Kidney glomerular epithelial cell (primary cell): ENCODE results near the gene TCP10L.
A peak's percentile ranks its signal among the peaks of the same experiment; 100 is the strongest.
"Not testable (repeated sequence)": the region's sequence is repeated elsewhere in the genome, so short reads cannot be mapped to it uniquely, and the experiment has no call there.

Experiments used
- DNase-seq: peaks from one replicate; lab custom pipeline; 2025; lab: John Stamatoyannopoulos, UW

TCP10L gene

DNA sequence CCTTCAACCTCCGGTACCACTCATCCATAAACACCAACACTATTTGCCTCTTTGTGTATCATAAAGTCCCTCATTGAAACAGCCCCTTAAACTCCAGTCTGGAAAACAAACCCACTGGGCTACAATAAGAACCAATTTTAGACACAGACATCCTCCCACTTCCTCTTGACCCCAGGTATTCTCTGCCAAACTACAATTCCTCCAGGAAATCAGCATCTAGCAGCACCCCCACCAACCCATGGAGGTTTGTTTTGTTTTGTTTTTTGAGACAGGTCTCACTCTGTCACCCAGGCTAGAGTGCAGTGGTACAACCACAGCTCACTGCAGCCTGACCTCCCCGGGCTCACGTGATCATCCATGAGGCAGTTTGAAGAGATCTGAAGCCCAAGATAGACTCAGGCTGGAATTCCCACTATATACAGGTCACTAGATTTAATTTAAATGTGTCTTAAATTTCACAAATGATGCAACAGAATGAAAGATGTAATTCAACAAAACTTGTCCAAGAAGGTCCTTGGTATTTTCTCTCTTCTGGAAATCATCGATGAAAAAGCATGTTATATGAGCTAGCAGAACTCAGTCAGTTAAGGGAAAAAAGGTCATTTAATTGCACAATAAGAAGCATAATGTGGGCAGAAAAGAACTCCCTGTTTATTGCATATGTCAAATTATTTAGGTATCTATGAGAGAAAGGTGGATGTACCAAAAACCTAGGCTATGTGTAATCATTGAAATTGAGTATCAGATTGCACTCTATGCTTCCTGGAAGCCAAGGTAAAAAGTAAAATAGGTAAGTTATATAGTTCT is 30.3 kb downstream of the TCP10L start:
- no peak for DNase-seq

- no peak for DNase-seq
Observed at GRCh38 chr21:32549886-32550285, 35.4 kb downstream of the TCP10L start.

DNA sequence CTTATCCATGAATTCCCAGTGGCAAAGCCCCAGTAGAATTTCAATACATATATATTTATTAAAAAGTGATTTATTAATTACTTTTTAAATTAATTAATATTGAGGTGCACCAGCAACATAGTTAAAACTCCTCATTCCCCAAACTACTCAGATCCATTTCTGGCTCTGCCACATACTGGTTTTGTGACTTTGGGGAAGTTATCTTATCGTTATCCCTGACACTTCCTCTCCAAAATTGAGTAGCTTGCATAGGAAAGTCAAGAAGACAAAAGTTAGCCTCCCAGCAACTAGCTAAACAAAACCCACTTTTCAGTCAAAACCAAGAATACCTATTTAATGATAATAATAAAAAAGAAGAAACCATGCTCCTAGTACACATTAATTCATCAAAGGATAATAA is 35.9 kb downstream of the TCP10L start:
- DNase-seq, result no peak

GRCh38 chr21:32548978-32549377 is 36.3 kb downstream of the TCP10L start:
- no peak for DNase-seq

DNA sequence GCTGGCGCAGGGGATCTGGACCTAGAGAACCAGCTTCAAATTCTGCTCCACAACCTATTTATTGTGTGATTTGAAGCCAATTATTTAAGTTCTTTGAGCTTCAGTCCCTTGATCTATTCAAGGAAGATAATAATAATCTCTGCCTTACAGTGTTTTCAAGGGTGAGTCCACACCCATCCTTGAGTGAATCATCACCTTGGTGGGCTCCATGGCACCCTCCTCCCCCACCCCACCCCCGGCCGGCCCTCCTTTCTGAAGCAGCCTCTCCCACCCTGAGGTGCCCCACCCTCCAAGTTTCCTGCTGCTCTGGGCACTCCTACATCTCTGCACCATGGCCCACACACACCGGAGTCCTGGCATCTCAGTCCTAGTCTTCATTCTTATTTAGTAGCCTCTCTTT is 38.3 kb downstream of the TCP10L start:
- no peak for DNase-seq

DNA sequence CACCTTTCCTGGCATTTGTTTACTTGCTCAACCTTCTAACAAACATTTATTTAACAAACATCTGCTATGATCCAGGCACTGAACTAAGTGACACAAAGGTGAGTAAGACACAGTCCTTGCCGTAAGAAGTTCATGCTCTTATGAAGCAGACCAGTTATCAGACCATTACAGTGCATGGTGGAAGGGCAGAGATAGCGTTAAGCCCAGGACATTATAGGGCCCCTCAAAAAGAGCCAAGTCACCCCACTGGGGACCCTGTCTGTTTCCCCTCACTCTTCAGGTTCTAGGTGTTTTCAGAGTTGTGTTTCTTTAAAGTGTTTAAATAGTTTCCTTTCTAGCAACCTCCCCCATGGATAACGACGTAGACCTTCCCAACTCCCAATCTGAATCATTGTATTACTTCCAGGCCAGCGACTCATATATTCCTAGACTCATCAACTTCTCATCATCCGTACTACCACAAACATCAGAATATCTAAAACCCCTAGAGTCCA is 39.3 kb downstream of the TCP10L start:
- DNase-seq, result no peak

DNA sequence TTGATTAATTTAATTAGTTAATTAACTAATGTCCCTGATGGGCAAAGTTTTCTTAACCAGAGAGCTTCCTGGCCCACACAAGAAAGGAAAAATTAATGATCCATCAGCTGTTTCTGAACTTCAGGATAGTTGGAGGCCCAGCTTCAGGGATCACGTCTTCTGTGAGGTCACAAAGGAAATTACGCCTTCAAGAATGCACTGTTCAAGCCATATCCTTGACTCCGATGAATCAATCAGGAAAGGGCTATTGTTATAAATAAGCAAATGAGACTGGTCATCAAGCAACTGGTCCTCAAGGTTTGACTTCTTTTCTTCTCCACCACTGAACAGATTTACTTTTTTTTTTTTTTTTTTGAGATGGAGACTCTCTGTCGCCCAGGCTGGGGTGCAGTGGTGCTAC is 40.6 kb downstream of the TCP10L start:
- DNase-seq, result no peak

- no peak for DNase-seq
Observed at GRCh38 chr21:32543975-32544374, 41.3 kb downstream of the TCP10L start.

DNA sequence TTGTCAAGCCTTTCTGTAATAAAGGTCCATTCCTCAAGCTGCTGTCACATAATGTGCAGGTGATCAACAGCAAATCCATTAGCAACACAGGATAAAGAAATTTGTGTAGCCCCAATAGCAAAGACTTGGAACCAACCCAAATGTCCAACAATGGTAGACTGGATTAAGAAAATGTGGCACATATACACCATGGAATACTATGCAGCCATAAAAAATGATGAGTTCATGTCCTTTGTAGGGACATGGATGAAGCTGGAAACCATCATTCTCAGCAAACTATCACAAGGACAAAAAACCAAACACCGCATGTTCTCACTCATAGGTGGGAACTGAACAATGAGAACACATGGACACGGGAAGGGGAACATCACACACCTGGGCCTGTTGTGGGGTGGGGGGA is 42.3 kb downstream of the TCP10L start:
- not testable (repeated sequence) for DNase-seq

DNA sequence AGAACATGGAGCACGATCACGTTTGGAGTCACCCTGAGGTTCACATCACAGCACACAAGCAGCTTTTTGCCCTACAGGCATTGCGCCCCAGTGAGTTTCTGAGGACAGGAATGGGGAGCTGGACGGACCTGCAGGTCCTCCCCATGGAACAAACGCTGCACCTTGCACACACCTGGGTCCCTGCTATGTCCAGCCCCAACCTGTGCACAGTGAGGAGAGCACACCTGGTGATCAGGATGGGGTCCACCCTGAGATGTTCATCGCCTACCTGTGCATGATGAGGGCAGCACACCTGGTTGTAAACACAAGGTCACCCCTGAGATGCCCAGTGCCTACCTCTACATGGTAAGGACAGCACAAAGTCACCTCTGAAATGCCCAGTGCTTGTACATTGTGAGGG is 45.9 kb downstream of the TCP10L start:
- no peak for DNase-seq

DNA sequence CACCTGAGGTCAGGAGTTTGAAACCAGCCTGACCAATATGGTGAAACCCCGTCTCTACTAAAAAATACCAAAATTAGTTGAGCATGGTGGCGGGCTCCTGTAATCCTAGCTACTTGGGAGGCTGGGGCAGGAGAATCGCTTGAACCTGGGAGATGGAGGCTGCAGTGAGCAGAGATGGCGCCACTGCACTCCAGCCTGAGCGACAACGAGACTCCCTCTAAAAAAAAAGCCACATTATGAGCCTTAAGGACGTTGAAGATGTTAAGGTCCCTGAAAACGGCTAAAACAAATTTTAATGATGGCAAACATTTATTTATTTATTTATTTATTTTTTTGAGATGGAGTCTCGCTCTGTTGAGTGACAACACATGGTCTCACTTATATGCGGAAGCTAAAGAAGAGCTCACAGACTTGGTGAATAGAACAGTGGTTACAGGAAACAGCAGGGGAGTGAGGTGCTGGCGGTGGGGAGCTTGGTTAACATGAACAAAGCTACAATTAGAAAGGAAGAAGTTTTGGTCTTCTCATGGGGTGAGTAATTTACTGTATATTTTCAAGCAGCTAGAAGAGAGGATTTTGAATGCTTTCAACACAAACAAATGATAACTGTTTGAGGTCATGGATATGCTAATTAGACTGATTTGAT is 47.1 kb downstream of the TCP10L start:
- DNase-seq, result no peak

DNA sequence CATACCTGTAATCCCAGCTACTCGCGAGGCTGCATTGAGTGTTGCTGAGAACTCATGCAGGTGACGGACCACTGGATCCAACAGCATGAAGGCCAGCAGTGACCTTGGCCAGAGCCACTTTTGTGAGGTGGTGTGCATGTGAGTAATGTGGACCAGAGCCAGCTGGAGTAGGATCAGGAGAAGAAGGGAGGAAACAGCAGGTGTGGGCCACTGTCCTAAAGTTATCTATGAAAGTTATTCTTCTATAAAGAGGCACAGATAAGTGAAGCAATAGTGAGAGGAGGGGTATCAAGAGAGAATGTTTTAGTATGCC is 47.8 kb downstream of the TCP10L start:
- no peak for DNase-seq

DNA sequence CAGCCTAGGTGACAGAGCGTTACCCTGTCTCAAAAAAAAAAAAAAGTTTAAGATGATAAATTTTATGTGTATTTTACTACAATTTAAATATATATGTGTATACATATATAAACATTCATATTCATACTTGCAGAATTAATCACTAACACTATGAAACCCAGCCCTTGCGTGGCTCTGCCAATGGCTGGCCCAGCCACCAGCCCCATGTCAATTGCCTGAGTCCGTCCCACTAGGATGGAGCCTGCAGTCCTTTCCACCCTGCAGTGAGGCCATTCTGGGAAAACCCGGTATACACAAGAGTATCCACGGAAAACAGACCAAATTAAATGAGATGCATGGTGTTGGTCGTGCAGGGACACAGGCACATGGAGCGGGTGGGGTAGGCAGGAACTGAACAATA is 49.7 kb downstream of the TCP10L start:
- DNase-seq, result no peak

DNA sequence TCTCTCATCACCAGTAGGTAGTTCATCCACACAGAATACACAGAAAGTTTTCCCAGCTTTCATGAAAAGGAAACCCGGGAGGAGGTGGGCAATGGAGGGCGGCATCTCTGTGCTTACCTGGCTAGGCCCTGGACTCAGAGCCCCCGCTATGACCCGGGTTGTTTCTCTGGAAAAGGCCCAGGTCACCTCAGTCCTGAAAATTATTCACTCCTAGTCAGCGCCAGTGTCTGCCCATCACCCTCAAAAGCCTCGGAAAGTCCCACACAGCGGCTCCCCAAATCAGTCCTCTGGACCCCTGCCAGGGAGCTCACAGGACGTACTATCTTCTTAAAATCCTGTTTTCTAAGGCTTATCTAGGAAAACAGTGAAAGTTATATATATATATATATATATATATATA is 51.2 kb downstream of the TCP10L start:
- DNase-seq, result no peak

DNA sequence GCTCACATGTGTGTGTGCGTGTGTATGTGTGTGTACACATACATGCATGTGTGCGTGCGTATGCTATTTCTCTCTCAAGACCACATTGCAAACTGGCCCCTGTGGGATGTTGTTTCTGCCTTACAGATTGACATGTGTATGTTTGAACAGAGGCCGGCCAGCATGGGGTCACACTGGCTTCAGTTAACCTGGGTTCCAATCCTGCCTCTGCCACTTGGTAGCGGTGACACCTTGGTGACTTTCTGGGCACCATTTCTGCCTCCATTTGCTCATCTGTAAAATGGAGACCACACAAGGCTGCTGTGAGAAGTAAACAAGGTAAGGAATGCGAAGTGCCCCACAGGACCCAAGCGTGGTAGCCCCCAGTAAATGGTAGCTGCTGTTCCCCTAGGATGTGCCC is 51.7 kb downstream of the TCP10L start:
- no peak for DNase-seq

DNA sequence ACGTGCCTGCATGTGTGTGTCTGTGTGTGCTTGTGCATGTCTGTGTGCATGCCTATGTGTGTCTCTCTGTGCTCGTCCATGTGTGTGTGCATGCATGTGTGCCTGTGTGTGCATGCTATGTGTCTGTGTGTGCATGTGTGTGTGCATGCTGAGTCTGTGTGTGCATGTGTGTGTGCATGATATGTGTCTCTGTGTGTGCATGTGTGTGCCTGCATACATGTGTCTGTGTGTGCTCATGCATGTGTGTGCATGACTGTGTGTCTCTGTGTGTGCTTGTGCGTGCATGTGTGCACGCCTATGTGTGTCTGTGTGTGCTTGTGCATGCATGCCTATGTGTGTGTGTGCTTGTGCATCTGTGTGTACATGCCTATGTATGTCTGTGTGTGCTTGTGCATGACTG is 52.3 kb downstream of the TCP10L start:
- no peak for DNase-seq

DNA sequence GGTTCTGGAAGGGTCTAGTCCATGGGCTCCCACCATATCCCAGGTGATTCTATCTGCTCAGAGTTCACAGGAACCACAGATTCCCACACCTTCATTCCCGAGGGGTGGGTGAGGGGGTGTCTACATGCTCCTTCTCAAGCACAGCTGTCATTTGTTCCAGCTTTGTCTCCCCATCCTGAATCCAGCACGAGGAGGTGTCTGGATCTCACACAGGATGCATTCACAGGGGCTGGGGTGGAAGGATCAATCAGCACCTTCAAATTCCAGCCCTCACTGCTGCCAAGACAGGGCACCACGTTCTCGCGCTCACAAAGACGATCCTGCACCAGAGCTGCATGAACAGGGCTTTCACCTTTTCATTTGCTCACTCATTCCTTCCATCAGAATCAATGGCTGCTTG is 52.7 kb downstream of the TCP10L start:
- DNase-seq, result no peak

DNA sequence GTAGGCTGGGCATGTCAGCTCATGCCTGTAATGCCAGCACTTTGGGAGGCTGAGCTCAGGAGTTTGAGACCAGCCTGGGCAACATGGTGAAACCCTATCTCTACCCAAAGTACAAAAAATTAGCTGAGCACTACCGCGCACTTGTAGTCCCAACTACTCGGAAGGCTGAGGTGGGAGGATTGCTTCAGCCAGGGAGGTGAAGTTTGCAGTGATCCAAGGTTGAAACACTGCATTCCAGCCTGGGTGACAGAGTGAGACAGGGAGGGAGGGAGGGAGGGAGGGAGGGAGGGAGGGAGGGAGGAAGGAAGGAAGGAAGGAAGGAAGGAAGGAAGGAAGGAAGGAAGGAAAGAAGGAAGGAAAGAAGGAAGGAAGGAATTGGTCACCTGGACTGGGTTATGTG is 53.8 kb downstream of the TCP10L start:
- DNase-seq, result not testable (repeated sequence)

DNA sequence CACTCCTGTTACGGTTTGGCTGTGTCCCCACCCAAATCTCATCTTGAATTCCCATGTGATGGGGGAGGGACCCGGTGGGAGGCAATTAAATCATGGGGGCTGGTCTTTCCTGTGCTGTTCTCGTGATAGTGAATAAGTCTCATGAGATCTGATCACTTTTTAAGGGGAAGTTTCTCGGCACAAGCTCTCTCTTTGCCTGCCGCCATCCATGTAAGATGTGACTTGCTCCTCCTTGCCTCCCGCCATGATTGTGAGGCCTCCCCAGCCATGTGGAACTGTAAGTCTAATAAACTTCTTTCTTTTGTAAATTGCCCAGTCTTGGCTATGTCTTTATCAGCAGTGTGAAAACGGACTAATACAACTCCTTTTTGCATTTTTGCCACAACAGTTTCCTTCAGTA is 54.5 kb downstream of the TCP10L start:
- not testable (repeated sequence) for DNase-seq

GRCh38 chr21:32529679-32530078 is 55.6 kb downstream of the TCP10L start:
- DNase-seq, result no peak

DNA sequence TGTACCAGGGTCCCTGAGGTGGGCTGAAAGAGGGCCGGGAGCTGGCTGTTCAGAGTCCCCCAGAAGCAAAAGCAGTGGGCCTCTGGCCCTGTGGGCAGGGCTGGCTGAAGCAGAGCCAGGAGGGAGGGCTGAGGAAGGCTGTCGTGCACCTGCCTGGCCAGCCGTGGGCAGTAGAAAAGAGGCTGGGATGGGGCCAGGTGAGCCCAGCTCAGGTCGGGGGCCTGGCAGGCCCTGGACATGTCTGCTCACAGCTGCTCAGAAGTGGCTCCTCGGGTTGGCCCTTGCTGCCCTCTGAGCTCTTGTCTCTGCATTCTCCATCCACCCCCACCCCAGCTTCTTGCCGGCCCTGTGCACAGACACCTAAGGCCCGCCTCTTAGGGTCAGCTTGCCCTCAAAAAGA is 60.0 kb downstream of the TCP10L start:
- no peak for DNase-seq

DNA sequence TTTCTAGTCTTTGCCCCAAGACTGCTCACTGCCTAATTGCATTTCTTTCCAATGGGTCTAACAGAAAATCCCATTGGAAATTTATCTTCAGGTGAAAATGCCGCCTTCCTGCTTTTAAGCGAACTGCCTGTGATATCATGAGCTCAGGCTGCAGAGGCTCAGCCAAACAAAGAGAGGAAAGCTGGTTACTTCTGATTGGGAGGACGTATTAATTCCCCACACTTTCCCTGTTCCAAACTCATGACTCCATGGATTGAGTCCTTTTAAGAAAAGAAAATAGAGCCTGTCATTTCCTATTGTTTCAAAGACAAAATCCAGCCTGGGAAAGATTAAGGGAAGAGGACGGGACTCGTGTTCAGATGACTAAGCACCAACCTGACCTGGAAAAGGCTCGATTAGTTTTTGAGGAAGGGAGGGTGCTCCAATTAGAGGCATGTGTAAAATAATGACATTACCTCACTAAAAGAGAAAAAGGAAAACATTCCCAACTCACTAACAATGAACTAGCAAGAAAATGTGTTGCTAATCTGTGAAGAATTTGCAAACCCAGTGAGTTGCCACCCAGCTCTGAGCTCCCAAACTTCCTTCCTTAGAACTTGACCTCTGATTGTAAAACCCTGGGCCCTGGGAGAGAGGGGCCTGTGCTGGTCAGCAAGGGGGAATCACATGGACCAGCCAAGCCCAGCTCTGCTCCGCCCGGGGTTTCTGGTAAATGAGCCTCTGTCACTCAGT is 61.2 kb downstream of the TCP10L start:
- DNase-seq, result peak; percentile 90
